Uterus (tissue), 4 donors: ENCODE results near the gene UGT1A7. TPM values are rescaled to one million over a fixed set of nuclear protein-coding genes. Genes with fewer than 3 reads are reported as not detected.

ENCODE experiments used
- DNase-seq, 2 donors: peaks; one replicate each; pipeline ENCODE4 v3.0.0-alpha.2; 2019 to 2020
- H3K27ac ChIP-seq, 2 donors: fragments of 200-600 bp; sonication (generic); 1 replicate in 1 of 2; 2 replicates in 1 of 2; pipeline ENCODE4 v1.5.1; 2016 to 2018
- H3K27me3 ChIP-seq, 2 donors: fragments of 200-600 bp; sonication (generic); one replicate each; pipeline ENCODE4 v1.5.1; 2018 to 2019; ENCODE audit warnings: control low read depth in 1 of 2
- H3K36me3 ChIP-seq, 2 donors: fragments of 200-600 bp; sonication (generic); one replicate each; pipeline ENCODE4 v1.5.1; 2019; ENCODE audit warnings: control low read depth in 1 of 2
- H3K4me1 ChIP-seq, 2 donors: fragments of 200-600 bp; sonication (generic); one replicate each; pipeline ENCODE4 v1.5.1; 2018 to 2019; ENCODE audit warnings: control low read depth in 1 of 2
- H3K4me3 ChIP-seq, 2 donors: fragments of 200-600 bp; sonication (generic); 1 replicate in 1 of 2; 2 replicates in 1 of 2; pipeline ENCODE4 v1.5.1; 2018 to 2019; ENCODE audit warnings: mild to moderate bottlenecking in 1 of 2
- H3K9me3 ChIP-seq, 2 donors: fragments of 200-600 bp; sonication (generic); one replicate each; pipeline ENCODE4 v1.5.1; 2019; ENCODE audit warnings: control low read depth in 1 of 2
- CTCF ChIP-seq, 4 experiments: fragments of 200-600 bp in 2 of 4; fragments of 450-650 bp in 2 of 4; sonication (generic) in 2 of 4; IDR thresholded peaks; one replicate each; pipeline ENCODE4 v1.5.1; 2016 to 2019; ENCODE audit warnings: antibody characterized with exemption in 4 of 4, mild to moderate bottlenecking in 2 of 4, moderate library complexity in 1 of 4
- POLR2A ChIP-seq, 2 donors: fragments of 450-650 bp; IDR thresholded peaks; one replicate each; pipeline ENCODE4 v1.6.1; 2016; ENCODE audit warnings: antibody characterized with exemption in 2 of 2, mild to moderate bottlenecking in 1 of 2, moderate library complexity in 1 of 2
- intact Hi-C: fragments of 100-400 bp; cut with DNase I; formaldehyde crosslinking; loops from one replicate; pipeline ENCODE4 v1.15.1; 2023; ENCODE audit warnings: low total_unique reads
- total RNA-seq, 4 donors: library from RNA; depleted of rRNA in 3 of 4; stranded (reverse); fragments of >200 nt in 3 of 4; gene quantifications; one replicate each; pipeline versions ENCODE4 v1.1.0 to v1.2.4, GENCODE V29; 2014 to 2023
- donor health status: DM: yes; HTN: yes; CAD: no.

UGT1A7 gene
- total RNA-seq, 4 donors from 2014 or later: 0.29 TPM; not detected in 3

- Histone ChIP-seq H3K27ac (no peak overlapping the region), H3K9me3 (no peaks in the 10 kb centered on the region), H3K36me3 (no peaks in the 10 kb centered on the region), H3K4me1 (no peaks in the 10 kb centered on the region), H3K27me3 (no peaks in the 10 kb centered on the region), H3K4me3 (no peak overlapping the region)
- TF ChIP-seq POLR2A (IDR thresholded peaks at IDR 0.05) (no peak), CTCF (IDR thresholded peaks at IDR 0.05) (no peak)
- no peak for DNase-seq
- intact Hi-C loops: no loop called here
Observed at GRCh38 chr2:233813236-233814055, 131.7 kb downstream of the UGT1A7 start.

- TF ChIP-seq CTCF (IDR thresholded peaks at IDR 0.05) (no peak), POLR2A (IDR thresholded peaks at IDR 0.05) (no peak)
- H3K27me3 ChIP-seq: no peaks in the 10 kb centered on the region
- no peak overlapping the region for H3K27ac ChIP-seq
- peak in 1 of 2 donors; percentile 1 for DNase-seq
- H3K4me3 ChIP-seq: no peak overlapping the region
- intact Hi-C loops: no loop called here
- no peaks in the 10 kb centered on the region for H3K36me3 ChIP-seq
- H3K4me1 ChIP-seq: no peaks in the 10 kb centered on the region
- H3K9me3 ChIP-seq: no peaks in the 10 kb centered on the region
Observed at GRCh38 chr2:233814056-233814835, 132.5 kb downstream of the UGT1A7 start.

- DNase-seq: no peak
- H3K36me3 ChIP-seq: no peaks in the 10 kb centered on the region
- intact Hi-C loops: no loop called here
- H3K27me3 ChIP-seq: no peaks in the 10 kb centered on the region
- no peak overlapping the region for H3K27ac ChIP-seq
- H3K4me1 ChIP-seq: no peaks in the 10 kb centered on the region
- H3K9me3 ChIP-seq: no peaks in the 10 kb centered on the region
- no peak overlapping the region for H3K4me3 ChIP-seq
- no peak for TF ChIP-seq POLR2A (IDR thresholded peaks at IDR 0.05)
- TF ChIP-seq CTCF (IDR thresholded peaks at IDR 0.05): no peak
Observed at GRCh38 chr2:233815861-233816260, 134.2 kb downstream of the UGT1A7 start.

DNA sequence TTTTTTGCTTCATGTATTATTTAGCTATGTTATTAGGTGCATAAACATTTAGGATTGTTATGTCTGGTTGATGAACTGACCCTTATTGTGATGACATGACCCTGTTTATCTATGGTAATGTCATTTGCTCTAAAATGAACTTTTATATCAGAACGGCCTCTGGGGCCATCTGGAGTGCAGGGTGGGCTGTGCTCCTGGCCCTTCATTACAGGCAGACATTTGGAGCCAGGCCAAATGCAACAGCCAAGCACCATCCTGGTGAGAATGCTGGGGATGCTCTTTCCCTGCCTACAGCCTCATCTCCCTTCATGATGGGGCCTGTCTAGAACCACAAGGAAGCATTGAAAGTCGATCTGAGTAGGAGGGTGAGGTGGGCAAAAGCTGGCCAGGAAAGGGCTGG is 134.6 kb downstream of the UGT1A7 start:
- Histone ChIP-seq H3K27ac (no peak overlapping the region), H3K4me3 (no peak overlapping the region), H3K9me3 (no peaks in the 10 kb centered on the region), H3K4me1 (no peaks in the 10 kb centered on the region), H3K36me3 (no peaks in the 10 kb centered on the region), H3K27me3 (no peaks in the 10 kb centered on the region)
- DNase-seq: no peak
- no peak for TF ChIP-seq CTCF (IDR thresholded peaks at IDR 0.05)
- TF ChIP-seq POLR2A (IDR thresholded peaks at IDR 0.05): no peak
- intact Hi-C loops: no loop called here

DNA sequence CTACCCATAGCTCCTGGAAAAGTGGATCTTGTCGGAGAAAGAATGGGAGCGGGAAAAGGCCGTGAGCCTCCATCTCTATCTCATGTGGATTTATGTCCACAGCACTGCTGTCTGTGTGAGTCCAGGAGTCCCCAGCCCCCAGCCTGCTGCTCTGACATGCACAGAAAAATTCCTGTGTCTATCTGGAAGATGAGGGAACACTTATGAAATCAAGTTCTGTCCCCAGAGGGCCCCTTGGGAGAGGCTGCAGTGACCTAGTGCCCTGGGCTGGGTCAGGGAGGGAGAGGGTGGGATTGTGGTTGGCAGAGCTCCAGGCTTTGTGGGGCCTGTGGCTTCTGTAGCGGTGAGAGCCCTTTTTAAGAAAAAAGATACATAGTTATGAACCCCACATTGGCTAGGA is 135.1 kb downstream of the UGT1A7 start:
- Histone ChIP-seq H3K9me3 (no peaks in the 10 kb centered on the region), H3K4me3 (no peak overlapping the region), H3K4me1 (no peaks in the 10 kb centered on the region), H3K27me3 (no peaks in the 10 kb centered on the region), H3K27ac (no peak overlapping the region), H3K36me3 (no peaks in the 10 kb centered on the region)
- TF ChIP-seq POLR2A (IDR thresholded peaks at IDR 0.05): no peak
- TF ChIP-seq CTCF (IDR thresholded peaks at IDR 0.05): no peak
- DNase-seq: no peak
- intact Hi-C loops: no loop called here
